ENCODE results near the gene BSCL2. TPM values are rescaled to one million over a fixed set of nuclear protein-coding genes. Genes with fewer than 3 reads are reported as not detected.

The BSCL2 gene
- total RNA-seq, 1 experiment from 2014 or later: 79.1 TPM

DNA sequence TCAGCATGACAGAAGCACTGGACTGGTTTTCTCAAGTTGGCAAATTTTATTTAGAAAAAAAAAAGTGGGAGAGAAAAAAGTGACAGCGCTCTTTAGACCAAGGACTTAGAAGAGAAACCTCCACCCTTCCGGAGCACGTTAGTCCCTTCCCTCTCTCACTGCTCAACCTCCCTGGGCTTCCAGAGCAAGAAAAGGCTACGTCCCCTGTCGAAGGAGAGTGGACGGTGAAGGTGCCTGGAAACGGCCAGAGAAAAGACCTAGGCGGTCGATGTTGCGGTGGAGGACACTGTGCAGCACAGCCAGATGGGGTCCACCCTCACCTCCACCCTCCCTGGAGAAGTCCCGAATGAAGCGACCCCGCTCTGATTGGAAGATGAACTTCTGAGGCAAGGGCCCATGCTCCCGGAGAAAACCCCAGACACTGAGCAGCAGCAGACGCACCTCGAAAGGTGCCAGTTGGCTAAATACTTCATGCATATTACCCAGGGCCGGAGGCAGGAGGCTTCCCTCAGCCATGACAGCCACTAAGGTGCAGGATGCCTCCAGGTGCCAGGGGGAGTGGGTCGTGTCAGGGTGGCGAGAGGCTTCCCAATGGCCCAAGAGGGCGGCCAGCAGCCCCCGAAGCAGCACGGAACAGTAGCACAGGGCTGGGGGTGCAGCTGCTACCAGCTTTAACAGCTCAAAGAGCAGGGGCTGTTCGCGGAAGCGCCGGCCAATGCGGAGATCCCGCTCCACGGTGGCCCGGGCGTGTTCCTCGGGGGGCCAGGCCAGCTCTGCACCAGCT is 60.2 kb downstream of the BSCL2 start:
- DNase-seq: no peak
- no peak overlapping the region for H3K27ac ChIP-seq (ENCODE audit: low read length)
- peaks cover 5% of the 10 kb centered on the region for H4K20me1 ChIP-seq (ENCODE audit: insufficient read depth, low read depth, low read length)
- peaks cover 23% of the 10 kb centered on the region for H3K4me1 ChIP-seq (ENCODE audit: low read length)
- no peaks in the 10 kb centered on the region for H3K9me2 ChIP-seq (replicated peaks; ENCODE audit: insufficient read depth, low read length)
- no peaks in the 10 kb centered on the region for H3K27me3 ChIP-seq (ENCODE audit: low read length)
- peak overlapping the region; percentile 54 for H3K4me2 ChIP-seq (ENCODE audit: low read depth, low read length, poor library complexity, severe bottlenecking)
- H3K4me3 ChIP-seq (ENCODE audit: low read length): 0 out of 2 replicates have a peak overlapping the region, but pooled peaks have one; percentile 32
- peaks cover 13% of the 10 kb centered on the region; the same call in 1 of the 2 replicates for H3K36me3 ChIP-seq (ENCODE audit: insufficient read depth, low read length)
- peak overlapping the region; percentile 39; the same call in 1 of the 2 replicates for H3K9ac ChIP-seq (ENCODE audit: low read length)
- no peak overlapping the region for H2AFZ ChIP-seq (ENCODE audit: low read length)
- peaks cover 59% of the 10 kb centered on the region for H3K79me2 ChIP-seq (ENCODE audit: low read length)
- H3K9me3 ChIP-seq (ENCODE audit: low read length): no peaks in the 10 kb centered on the region

- Histone ChIP-seq H3K79me2 (ENCODE audit: low read length) (peaks cover 58% of the 10 kb centered on the region), H3K9ac (ENCODE audit: low read length) (peak within 1 kb of the TSS; percentile 95), H3K4me1 (ENCODE audit: low read length) (peaks cover 15% of the 10 kb centered on the region), H3K9me3 (ENCODE audit: low read length) (no peaks in the 10 kb centered on the region), H3K36me3 (ENCODE audit: insufficient read depth, low read length) (peaks cover 13% of the 10 kb centered on the region; the same call in 1 of the 2 replicates), H2AFZ (ENCODE audit: low read length) (no peak within 1 kb of the TSS), H4K20me1 (ENCODE audit: insufficient read depth, low read depth, low read length) (peaks cover 5% of the 10 kb centered on the region), H3K27me3 (ENCODE audit: low read length) (no peaks in the 10 kb centered on the region), H3K4me2 (ENCODE audit: low read depth, low read length, poor library complexity, severe bottlenecking) (peak within 1 kb of the TSS; percentile 72), H3K4me3 (ENCODE audit: low read length) (peak within 1 kb of the TSS; percentile 95), H3K27ac (ENCODE audit: low read length) (peak within 1 kb of the TSS; percentile 73), H3K9me2 (replicated peaks; ENCODE audit: insufficient read depth, low read length) (no peaks in the 10 kb centered on the region)
- peak; percentile 99 for DNase-seq
These were observed 61.0 kb downstream of the BSCL2 start, which contains the start of gene GANAB for GRCh38 chr11:62645946-62646824. GANAB (minus strand) TSS chr11:62646613; CDS start chr11:62646599, 14 bp downstream.

DNA sequence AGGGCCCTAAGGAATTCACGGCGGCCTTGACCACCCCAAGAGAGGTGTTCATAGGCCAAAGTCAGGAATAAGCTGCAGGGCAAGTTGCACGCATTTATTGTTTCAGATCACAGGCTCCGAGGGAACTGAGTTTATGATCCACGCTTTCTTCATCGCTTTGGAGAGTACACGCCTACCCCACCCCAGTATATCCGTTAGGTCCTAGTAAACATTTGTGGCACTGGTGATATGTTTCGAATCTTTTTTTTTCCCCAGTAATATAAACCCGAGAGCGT is 61.6 kb downstream of the BSCL2 start:
- Histone ChIP-seq H3K27ac (ENCODE audit: low read length) (peak overlapping the region; percentile 73), H3K9me3 (ENCODE audit: low read length) (no peaks in the 10 kb centered on the region), H4K20me1 (ENCODE audit: insufficient read depth, low read depth, low read length) (peaks cover 5% of the 10 kb centered on the region), H3K9ac (ENCODE audit: low read length) (peak overlapping the region; percentile 95), H3K4me1 (ENCODE audit: low read length) (peaks cover 15% of the 10 kb centered on the region), H3K9me2 (replicated peaks; ENCODE audit: insufficient read depth, low read length) (no peaks in the 10 kb centered on the region), H3K4me2 (ENCODE audit: low read depth, low read length, poor library complexity, severe bottlenecking) (peak overlapping the region; percentile 72), H3K36me3 (ENCODE audit: insufficient read depth, low read length) (peaks cover 11% of the 10 kb centered on the region; the same call in 1 of the 2 replicates), H2AFZ (ENCODE audit: low read length) (no peak overlapping the region), H3K4me3 (ENCODE audit: low read length) (peak overlapping the region; percentile 95), H3K79me2 (ENCODE audit: low read length) (peaks cover 57% of the 10 kb centered on the region), H3K27me3 (ENCODE audit: low read length) (no peaks in the 10 kb centered on the region)
- DNase-seq: no peak

GRCh38 chr11:62644220-62644619 is 63.0 kb downstream of the BSCL2 start:
- no peak overlapping the region for H3K4me3 ChIP-seq (ENCODE audit: low read length)
- no peaks in the 10 kb centered on the region for H3K9me3 ChIP-seq (ENCODE audit: low read length)
- peaks cover 61% of the 10 kb centered on the region for H3K79me2 ChIP-seq (ENCODE audit: low read length)
- H2AFZ ChIP-seq (ENCODE audit: low read length): no peak overlapping the region
- no peaks in the 10 kb centered on the region for H3K9me2 ChIP-seq (replicated peaks; ENCODE audit: insufficient read depth, low read length)
- no peaks in the 10 kb centered on the region for H3K27me3 ChIP-seq (ENCODE audit: low read length)
- no peak for DNase-seq
- H3K4me1 ChIP-seq (ENCODE audit: low read length): peaks cover 15% of the 10 kb centered on the region
- no peak overlapping the region for H3K9ac ChIP-seq (ENCODE audit: low read length)
- peak overlapping the region; percentile 72 for H3K4me2 ChIP-seq (ENCODE audit: low read depth, low read length, poor library complexity, severe bottlenecking)
- H3K36me3 ChIP-seq (ENCODE audit: insufficient read depth, low read length): peaks cover 15% of the 10 kb centered on the region; the same call in 1 of the 2 replicates
- H4K20me1 ChIP-seq (ENCODE audit: insufficient read depth, low read depth, low read length): peaks cover 5% of the 10 kb centered on the region
- H3K27ac ChIP-seq (ENCODE audit: low read length): no peak overlapping the region

Small RNA genes within 50 kb of the gene (small RNA-seq; reads per million reads assigned to genes)
- gene SNORA57: not detected

Other genes with a start within 250 kb of the BSCL2 start
- gene AHNAK, start 160.6 kb downstream of the BSCL2 start, total RNA-seq (2014; rRNA removed; shearing (Covaris generic); ENCODE audit: low replicate concordance): under 0.01 and 0.34 TPM in 2 replicates
- 1,351 and 2,115 TPM in 2 replicates for gene EEF1G, start 133.5 kb downstream of the BSCL2 start, total RNA-seq (2014; rRNA removed; shearing (Covaris generic); ENCODE audit: low replicate concordance)
- gene TUT1, start 115.9 kb downstream of the BSCL2 start, total RNA-seq (2014; rRNA removed; shearing (Covaris generic); ENCODE audit: low replicate concordance): 8.1 and 17.3 TPM in 2 replicates
- 60.2 and 89.3 TPM in 2 replicates for gene MTA2, start 105.6 kb downstream of the BSCL2 start, total RNA-seq (2014; rRNA removed; shearing (Covaris generic); ENCODE audit: low replicate concordance)
- gene EML3, start 94.6 kb downstream of the BSCL2 start, total RNA-seq (2014; rRNA removed; shearing (Covaris generic); ENCODE audit: low replicate concordance): 21.2 and 22.0 TPM in 2 replicates
- gene ROM1, start 94.2 kb downstream of the BSCL2 start, total RNA-seq (2014; rRNA removed; shearing (Covaris generic); ENCODE audit: low replicate concordance): 0.45 and 1.2 TPM in 2 replicates
- gene B3GAT3, start 85.4 kb downstream of the BSCL2 start, total RNA-seq (2014; rRNA removed; shearing (Covaris generic); ENCODE audit: low replicate concordance): 43.5 and 76.5 TPM in 2 replicates
- 98.5 and 104 TPM in 2 replicates for gene GANAB, start 60.8 kb downstream of the BSCL2 start, total RNA-seq (2014; rRNA removed; shearing (Covaris generic); ENCODE audit: low replicate concordance)
- 17.4 and 26.0 TPM in 2 replicates for gene INTS5, start 54.1 kb downstream of the BSCL2 start, total RNA-seq (2014; rRNA removed; shearing (Covaris generic); ENCODE audit: low replicate concordance)
- 83.6 and 158 TPM in 2 replicates for gene C11orf98, start 42.2 kb downstream of the BSCL2 start, total RNA-seq (2014; rRNA removed; shearing (Covaris generic); ENCODE audit: low replicate concordance)
- gene CSKMT, start 42.1 kb downstream of the BSCL2 start, total RNA-seq (2014; rRNA removed; shearing (Covaris generic); ENCODE audit: low replicate concordance): 4.5 and 8.2 TPM in 2 replicates
- 13.9 and 27.3 TPM in 2 replicates for gene UQCC3, start 35.8 kb downstream of the BSCL2 start, total RNA-seq (2014; rRNA removed; shearing (Covaris generic); ENCODE audit: low replicate concordance)
- 18.4 and 28.8 TPM in 2 replicates for gene LBHD1, start 35.2 kb downstream of the BSCL2 start, total RNA-seq (2014; rRNA removed; shearing (Covaris generic); ENCODE audit: low replicate concordance)
- 160 and 334 TPM in 2 replicates for gene UBXN1, start 28.4 kb downstream of the BSCL2 start, total RNA-seq (2014; rRNA removed; shearing (Covaris generic); ENCODE audit: low replicate concordance)
- gene LRRN4CL, start 17.9 kb downstream of the BSCL2 start, total RNA-seq (2014; rRNA removed; shearing (Covaris generic); ENCODE audit: low replicate concordance): 0.45 and 0.54 TPM in 2 replicates
- gene GNG3, start 252 bp upstream of the BSCL2 start, total RNA-seq (2014; rRNA removed; shearing (Covaris generic); ENCODE audit: low replicate concordance): not detected in 2 replicates
- gene HNRNPUL2, start 20.0 kb upstream of the BSCL2 start, total RNA-seq (2014; rRNA removed; shearing (Covaris generic); ENCODE audit: low replicate concordance): 10.6 and 13.9 TPM in 2 replicates
- 48.9 and 49.2 TPM in 2 replicates for gene TTC9C, start 21.1 kb upstream of the BSCL2 start, total RNA-seq (2014; rRNA removed; shearing (Covaris generic); ENCODE audit: low replicate concordance)
- gene ZBTB3, start 46.7 kb upstream of the BSCL2 start, total RNA-seq (2014; rRNA removed; shearing (Covaris generic); ENCODE audit: low replicate concordance): 5.3 and 6.6 TPM in 2 replicates
- gene POLR2G, start 54.2 kb upstream of the BSCL2 start, total RNA-seq (2014; rRNA removed; shearing (Covaris generic); ENCODE audit: low replicate concordance): 115 and 140 TPM in 2 replicates
- 10.4 and 30.1 TPM in 2 replicates for gene TAF6L, start 64.0 kb upstream of the BSCL2 start, total RNA-seq (2014; rRNA removed; shearing (Covaris generic); ENCODE audit: low replicate concordance)
- gene TMEM179B, start 80.0 kb upstream of the BSCL2 start, total RNA-seq (2014; rRNA removed; shearing (Covaris generic); ENCODE audit: low replicate concordance): 58.0 and 80.4 TPM in 2 replicates
- gene TMEM223, start 84.6 kb upstream of the BSCL2 start, total RNA-seq (2014; rRNA removed; shearing (Covaris generic); ENCODE audit: low replicate concordance): 22.2 and 34.6 TPM in 2 replicates
- 37.5 and 41.1 TPM in 2 replicates for gene NXF1, start 98.0 kb upstream of the BSCL2 start, total RNA-seq (2014; rRNA removed; shearing (Covaris generic); ENCODE audit: low replicate concordance)
- gene STX5, start 124.6 kb upstream of the BSCL2 start, total RNA-seq (2014; rRNA removed; shearing (Covaris generic); ENCODE audit: low replicate concordance): 30.0 and 39.9 TPM in 2 replicates
- 2.7 TPM in 1 of 2 replicates, not detected in the other for gene TEX54, start 125.4 kb upstream of the BSCL2 start, total RNA-seq (2014; rRNA removed; shearing (Covaris generic); ENCODE audit: low replicate concordance)
- 44.0 and 123 TPM in 2 replicates for gene WDR74, start 132.2 kb upstream of the BSCL2 start, total RNA-seq (2014; rRNA removed; shearing (Covaris generic); ENCODE audit: low replicate concordance)
- gene SLC3A2, start 173.5 kb upstream of the BSCL2 start, total RNA-seq (2014; rRNA removed; shearing (Covaris generic); ENCODE audit: low replicate concordance): 167 and 208 TPM in 2 replicates
- not detected in 2 replicates for gene CHRM1, start 213.9 kb upstream of the BSCL2 start, total RNA-seq (2014; rRNA removed; shearing (Covaris generic); ENCODE audit: low replicate concordance)

All from Karpas-422 (cell line).